Activated B cell treated with CpG ODN at 0.5 μM for 24 hours (primary cell): ENCODE results near the gene DSC1. TPM values are rescaled to one million over a fixed set of nuclear protein-coding genes. Genes with fewer than 3 reads are reported as not detected.

Experiments used
- ATAC-seq: fragments of 200-7000 bp; cut with Tn5 transposase; one replicate; pipeline ENCODE4 v1.10.0; 2021; ENCODE audit warnings: low read depth, mild to moderate bottlenecking, moderate library complexity
- CTCF ChIA-PET: fragments of 350-600 bp; sonication (Branson Sonifier 250); formaldehyde crosslinking; loops from one replicate; lab custom pipeline; 2021; ENCODE audit warnings: antibody characterized with exemption; lab: Charles Lee
- POLR2A ChIA-PET: fragments of 350-600 bp; sonication (Branson Sonifier 250); formaldehyde crosslinking; loops from one replicate; lab custom pipeline; 2021; ENCODE audit warnings: antibody characterized with exemption; lab: Charles Lee
- DNase-seq: peaks from one replicate; pipeline ENCODE4 v3.0.0; 2022
- H3K27ac Mint-ChIP-seq: one replicate; pipeline ENCODE4 v1.8.0; 2020; ENCODE audit warnings: mixed read lengths
- H3K27me3 Mint-ChIP-seq: one replicate; pipeline ENCODE4 v1.8.0; 2021; ENCODE audit warnings: mixed read lengths
- H3K36me3 Mint-ChIP-seq: one replicate; pipeline ENCODE4 v1.8.0; 2021; ENCODE audit warnings: low read depth, mixed read lengths
- H3K4me1 Mint-ChIP-seq: one replicate; pipeline ENCODE4 v1.8.0; 2021; ENCODE audit warnings: mixed read lengths
- H3K4me3 Mint-ChIP-seq: one replicate; pipeline ENCODE4 v1.8.0; 2020; ENCODE audit warnings: mild to moderate bottlenecking, mixed read lengths
- H3K9me3 Mint-ChIP-seq: one replicate; pipeline ENCODE4 v1.8.0; 2020; ENCODE audit warnings: mixed read lengths
- intact Hi-C: fragments of 100-400 bp; cut with micrococcal nuclease; formaldehyde crosslinking; loops from one replicate; pipeline ENCODE4 v1.15.1; 2024
- total RNA-seq: library from RNA; stranded (reverse); gene quantifications from 2 replicates; pipeline ENCODE4 v1.2.3, GENCODE V29; 2022
- TF ChIP-seq, protein P1 (sequence below): fragments of 200-600 bp; IDR thresholded peaks from one replicate; pipeline ENCODE4 v1.8.0; 2022; ENCODE audit warnings: antibody characterized with exemption, mild to moderate bottlenecking

DSC1 gene
- total RNA-seq, 1 donor from 2014 or later = not detected

DNA sequence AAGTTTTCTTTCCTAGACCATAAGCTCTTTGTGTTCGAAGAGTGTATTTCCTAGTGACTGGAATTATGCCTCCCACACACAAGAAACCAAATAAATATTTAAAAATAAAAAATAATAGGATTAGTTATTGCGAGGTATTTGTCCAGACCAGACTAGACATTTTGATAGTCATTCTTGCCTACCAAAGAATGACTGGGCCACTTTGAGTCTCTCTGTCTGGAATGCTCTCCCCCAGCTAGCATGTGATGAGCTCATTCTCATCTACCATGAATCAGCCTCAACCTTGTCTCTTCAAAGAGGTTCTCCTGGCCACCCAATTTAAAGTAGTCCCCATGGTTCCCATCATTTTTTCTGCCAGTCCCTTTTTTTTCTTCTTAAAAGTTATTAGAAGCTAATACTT lies 13.9 kb upstream of the DSC1 start:
- intact Hi-C loops = no loop called here
- H3K27me3 Mint-ChIP-seq = no peaks in the 10 kb centered on the region
- ChIA-PET POLR2A (no interaction called here), CTCF (no interaction called here)
- H3K36me3 Mint-ChIP-seq = no peaks in the 10 kb centered on the region
- H3K4me1 Mint-ChIP-seq = no peaks in the 10 kb centered on the region
- H3K27ac Mint-ChIP-seq = no peak overlapping the region
- ATAC-seq = no peak
- peaks cover 4% of the 10 kb centered on the region for H3K9me3 Mint-ChIP-seq
- TF ChIP-seq, protein P1, sequence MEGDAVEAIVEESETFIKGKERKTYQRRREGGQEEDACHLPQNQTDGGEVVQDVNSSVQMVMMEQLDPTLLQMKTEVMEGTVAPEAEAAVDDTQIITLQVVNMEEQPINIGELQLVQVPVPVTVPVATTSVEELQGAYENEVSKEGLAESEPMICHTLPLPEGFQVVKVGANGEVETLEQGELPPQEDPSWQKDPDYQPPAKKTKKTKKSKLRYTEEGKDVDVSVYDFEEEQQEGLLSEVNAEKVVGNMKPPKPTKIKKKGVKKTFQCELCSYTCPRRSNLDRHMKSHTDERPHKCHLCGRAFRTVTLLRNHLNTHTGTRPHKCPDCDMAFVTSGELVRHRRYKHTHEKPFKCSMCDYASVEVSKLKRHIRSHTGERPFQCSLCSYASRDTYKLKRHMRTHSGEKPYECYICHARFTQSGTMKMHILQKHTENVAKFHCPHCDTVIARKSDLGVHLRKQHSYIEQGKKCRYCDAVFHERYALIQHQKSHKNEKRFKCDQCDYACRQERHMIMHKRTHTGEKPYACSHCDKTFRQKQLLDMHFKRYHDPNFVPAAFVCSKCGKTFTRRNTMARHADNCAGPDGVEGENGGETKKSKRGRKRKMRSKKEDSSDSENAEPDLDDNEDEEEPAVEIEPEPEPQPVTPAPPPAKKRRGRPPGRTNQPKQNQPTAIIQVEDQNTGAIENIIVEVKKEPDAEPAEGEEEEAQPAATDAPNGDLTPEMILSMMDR = no peak
- no peak overlapping the region for H3K4me3 Mint-ChIP-seq
- DNase-seq = no peak

DNA sequence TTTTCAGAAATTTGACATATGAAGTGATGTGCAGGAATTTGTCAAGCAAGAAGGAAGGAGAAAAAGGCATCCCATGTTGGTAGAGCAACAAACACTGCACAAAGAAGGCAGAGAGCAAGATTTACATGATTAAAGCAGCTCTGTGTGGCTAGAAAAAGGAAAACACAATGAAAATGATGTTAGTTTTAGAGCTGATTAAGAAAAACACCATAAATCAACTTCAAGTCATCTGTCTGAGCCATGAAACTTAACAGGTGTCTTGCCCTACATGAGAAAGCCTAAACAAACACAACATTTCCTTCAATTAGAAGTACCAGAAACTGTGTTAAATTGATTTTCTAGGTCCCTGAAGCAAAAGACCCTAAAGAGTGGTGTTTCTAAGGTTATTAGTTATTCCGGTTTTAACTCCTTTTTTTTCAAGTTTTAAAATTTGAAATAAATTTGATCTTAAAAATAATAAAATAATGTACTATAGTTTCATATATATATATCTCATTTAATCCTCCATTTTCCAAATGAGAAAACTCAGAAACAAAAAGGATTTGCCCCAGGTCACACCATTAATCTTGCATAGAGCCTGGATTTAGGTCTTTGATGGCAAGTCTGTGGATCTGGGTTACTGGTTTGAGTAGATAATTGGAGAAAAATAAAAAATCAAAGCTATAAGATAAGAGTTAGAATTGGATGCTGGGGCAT lies 8.6 kb upstream of the DSC1 start:
- DNase-seq = no peak
- POLR2A ChIA-PET = no interaction called here
- no peak overlapping the region for H3K4me3 Mint-ChIP-seq

DNA sequence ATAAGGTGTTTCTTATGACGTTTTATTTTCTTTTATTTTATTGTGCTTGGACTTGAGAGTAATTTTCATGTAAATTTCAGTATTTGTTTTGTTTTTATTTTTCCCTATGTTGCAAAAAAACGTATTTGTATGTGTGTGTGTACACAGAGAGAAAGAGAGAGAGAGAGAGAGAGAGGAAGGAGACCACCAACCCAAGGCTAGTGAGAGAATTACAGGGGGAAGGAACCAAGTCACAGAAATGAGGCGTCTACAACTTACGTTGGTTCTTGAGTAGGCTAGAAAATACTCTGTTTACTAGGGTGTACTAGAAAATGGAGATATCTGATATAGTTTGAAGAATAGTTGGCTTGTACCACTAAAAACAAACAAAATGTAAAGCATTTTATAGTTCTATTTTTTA lies 7.7 kb upstream of the DSC1 start:
- no peaks in the 10 kb centered on the region for H3K4me1 Mint-ChIP-seq
- ChIA-PET POLR2A (no interaction called here), CTCF (no interaction called here)
- H3K4me3 Mint-ChIP-seq = no peak overlapping the region
- no peaks in the 10 kb centered on the region for H3K27me3 Mint-ChIP-seq
- intact Hi-C loops = no loop called here
- no peak for DNase-seq
- H3K27ac Mint-ChIP-seq = no peak overlapping the region
- ATAC-seq = no peak
- H3K36me3 Mint-ChIP-seq = no peaks in the 10 kb centered on the region
- TF ChIP-seq, protein P1 = no peak
- peaks cover 4% of the 10 kb centered on the region for H3K9me3 Mint-ChIP-seq

More for the DNA sequence above, 8.6 kb upstream of the DSC1 start:
- Mint-ChIP-seq H3K27ac (no peak overlapping the region), H3K36me3 (no peaks in the 10 kb centered on the region), H3K27me3 (no peaks in the 10 kb centered on the region), H3K4me1 (no peaks in the 10 kb centered on the region), H3K9me3 (peaks cover 4% of the 10 kb centered on the region)
- intact Hi-C loops = no loop called here
- CTCF ChIA-PET = no interaction called here
- no peak for ATAC-seq
- TF ChIP-seq, protein P1 = no peak

DNA sequence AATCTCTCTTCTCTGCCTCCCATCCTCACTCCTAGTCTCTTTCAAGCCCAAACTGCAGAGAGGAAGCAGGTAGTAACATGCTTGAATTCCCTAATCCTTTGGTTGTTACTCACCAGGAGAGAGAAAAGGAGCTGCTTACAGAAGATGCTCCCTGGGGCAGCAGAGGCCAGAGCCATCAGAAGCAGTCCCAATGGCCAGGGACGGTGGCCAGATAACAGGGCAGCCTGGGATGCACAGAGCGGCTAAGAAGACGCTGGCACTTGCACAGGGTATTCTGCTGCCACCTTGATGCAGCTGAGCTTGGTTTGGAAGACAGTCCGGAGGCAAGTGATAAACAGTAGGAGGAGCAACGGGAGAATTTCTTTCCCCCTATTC lies 250 bp downstream of the DSC1 start:
- Mint-ChIP-seq H3K27ac (no peak overlapping the region), H3K4me3 (no peak overlapping the region), H3K36me3 (no peaks in the 10 kb centered on the region), H3K27me3 (no peaks in the 10 kb centered on the region), H3K9me3 (peaks cover 2% of the 10 kb centered on the region), H3K4me1 (no peaks in the 10 kb centered on the region)
- ChIA-PET CTCF (no interaction called here), POLR2A (no interaction called here)
- intact Hi-C loops = no loop called here
- ATAC-seq (no peak), DNase-seq (no peak)
- TF ChIP-seq, protein P1 = no peak

DNA sequence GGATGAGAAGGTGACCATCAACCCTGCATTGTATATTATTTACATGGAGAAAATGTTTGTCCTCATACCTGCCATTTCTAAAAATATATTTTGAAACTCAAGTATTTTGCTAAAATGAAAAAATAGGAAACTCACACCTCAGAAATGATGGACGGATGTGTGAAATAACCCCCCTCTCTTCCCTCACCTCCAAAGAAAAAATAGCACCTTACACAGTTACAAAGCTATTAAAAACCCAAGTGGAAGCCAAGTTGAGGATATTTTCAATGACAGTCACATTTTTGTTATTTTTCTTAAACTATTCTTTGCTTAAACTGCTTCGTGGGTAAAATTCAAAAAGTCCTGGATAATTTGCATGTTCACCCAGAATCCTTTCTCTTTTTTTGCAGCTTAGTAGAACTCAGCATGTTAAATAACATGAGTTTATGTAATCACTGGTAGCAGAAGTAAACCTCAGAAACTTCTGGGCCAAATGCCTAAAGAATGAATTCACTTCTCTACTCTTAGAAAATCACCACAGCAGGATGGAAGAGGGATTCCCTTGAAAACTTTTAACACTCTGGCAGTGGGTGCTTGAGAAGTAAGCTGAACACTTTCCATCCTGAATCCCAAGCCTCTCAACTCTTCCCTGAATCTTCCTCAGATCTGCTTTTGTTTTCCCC lies 768 bp downstream of the DSC1 start:
- Mint-ChIP-seq H3K27ac (no peak overlapping the region), H3K27me3 (no peaks in the 10 kb centered on the region), H3K4me3 (no peak overlapping the region), H3K9me3 (peaks cover 2% of the 10 kb centered on the region), H3K4me1 (no peaks in the 10 kb centered on the region), H3K36me3 (no peaks in the 10 kb centered on the region)
- ChIA-PET POLR2A (no interaction called here), CTCF (no interaction called here)
- no peak for ATAC-seq
- TF ChIP-seq, protein P1 = no peak
- DNase-seq = no peak
- intact Hi-C loops = no loop called here
